PC-3 (cell line): ENCODE data around the gene ACER3.

Experiments used
- EZH2 ChIP-seq: fragments of 300-600 bp; sonication (generic); IDR thresholded peaks from one replicate; pipeline ENCODE4 v1.6.1; 2017; ENCODE audit warnings: antibody characterized with exemption, mild to moderate bottlenecking, low read length; ENCODE audit not compliant: unreplicated experiment
- EZH2phosphoT487 ChIP-seq: fragments of 300-600 bp; sonication (generic); IDR thresholded peaks from 2 replicates; pipeline ENCODE4 v1.6.1; 2018; ENCODE audit warnings: mild to moderate bottlenecking, antibody characterized with exemption, low read length, borderline replicate concordance
- TF ChIP-seq, protein P1 (sequence below): fragments of 300-600 bp; sonication (generic); conservative IDR thresholded peaks from 2 replicates; pipeline ENCODE4 v1.5.1; 2017; ENCODE audit warnings: antibody characterized with exemption, low read depth, mild to moderate bottlenecking, low read length

DNA sequence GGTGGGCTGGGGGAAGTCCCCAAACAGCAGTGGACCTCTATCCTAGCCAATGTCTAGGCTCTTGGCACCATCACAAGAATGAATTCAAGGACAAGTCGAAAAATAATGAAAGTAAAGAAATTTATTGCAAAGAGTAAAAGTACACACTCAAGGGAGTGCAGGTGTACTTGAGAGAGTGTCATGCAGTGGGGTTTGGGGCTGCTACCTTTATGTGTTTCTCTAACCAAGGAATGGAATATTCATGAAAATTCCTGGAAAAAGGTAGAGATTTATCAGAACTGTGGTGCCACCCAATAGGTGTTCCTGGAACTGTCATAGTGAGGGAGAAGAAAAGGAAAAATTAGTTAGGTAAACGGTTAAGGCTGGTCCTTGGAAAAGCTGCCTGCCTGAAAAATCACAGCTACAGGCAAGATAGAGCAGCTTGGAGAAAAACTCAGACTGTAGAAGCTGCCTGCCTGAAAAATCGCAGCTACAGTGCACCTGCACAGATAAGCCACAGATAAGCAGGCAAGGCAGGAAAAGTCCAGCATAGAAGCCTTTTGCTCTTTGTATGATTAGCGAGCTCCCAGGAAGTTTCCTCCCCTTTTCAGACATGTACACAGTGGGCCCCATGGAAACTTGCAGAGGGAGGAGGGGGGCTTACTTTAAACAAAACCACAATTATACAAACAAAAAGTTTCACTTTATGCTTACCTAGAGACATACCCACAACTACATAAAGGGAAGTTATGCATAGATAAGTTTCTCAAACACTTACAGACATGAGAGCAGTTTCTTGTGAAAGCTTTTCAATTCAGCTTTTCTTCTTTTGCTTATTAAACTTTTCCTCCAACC lies 102.1 kb downstream of the ACER3 start:
- TF ChIP-seq, protein P1, sequence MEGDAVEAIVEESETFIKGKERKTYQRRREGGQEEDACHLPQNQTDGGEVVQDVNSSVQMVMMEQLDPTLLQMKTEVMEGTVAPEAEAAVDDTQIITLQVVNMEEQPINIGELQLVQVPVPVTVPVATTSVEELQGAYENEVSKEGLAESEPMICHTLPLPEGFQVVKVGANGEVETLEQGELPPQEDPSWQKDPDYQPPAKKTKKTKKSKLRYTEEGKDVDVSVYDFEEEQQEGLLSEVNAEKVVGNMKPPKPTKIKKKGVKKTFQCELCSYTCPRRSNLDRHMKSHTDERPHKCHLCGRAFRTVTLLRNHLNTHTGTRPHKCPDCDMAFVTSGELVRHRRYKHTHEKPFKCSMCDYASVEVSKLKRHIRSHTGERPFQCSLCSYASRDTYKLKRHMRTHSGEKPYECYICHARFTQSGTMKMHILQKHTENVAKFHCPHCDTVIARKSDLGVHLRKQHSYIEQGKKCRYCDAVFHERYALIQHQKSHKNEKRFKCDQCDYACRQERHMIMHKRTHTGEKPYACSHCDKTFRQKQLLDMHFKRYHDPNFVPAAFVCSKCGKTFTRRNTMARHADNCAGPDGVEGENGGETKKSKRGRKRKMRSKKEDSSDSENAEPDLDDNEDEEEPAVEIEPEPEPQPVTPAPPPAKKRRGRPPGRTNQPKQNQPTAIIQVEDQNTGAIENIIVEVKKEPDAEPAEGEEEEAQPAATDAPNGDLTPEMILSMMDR = no peak
- TF ChIP-seq EZH2phosphoT487 (no peak), EZH2 (no peak)
